HEK293 (cell line): ENCODE measurements around the gene C8G.
A peak's percentile ranks its signal among the peaks of the same experiment; 100 is the strongest.

Source experiments
- CTCF ChIA-PET: fragments of 350-600 bp; formaldehyde crosslinking; extraction: SDS; loops from one replicate; lab custom pipeline; 2021; ENCODE audit warnings: antibody characterized with exemption; lab: Yijun Ruan, JAX
- POLR2A ChIA-PET: fragments of 300-600 bp; formaldehyde crosslinking; extraction: SDS; loops from one replicate; lab custom pipeline; 2020; ENCODE audit warnings: antibody characterized with exemption, inconsistent platforms; lab: Yijun Ruan, JAX
- H3K27ac ChIP-seq: fragments of 200-500 bp; sonication (Bioruptor generic); 2 replicates; pipeline ENCODE4 v1.5.1; 2014; ENCODE audit warnings: low read depth, low read length, control low read depth, inconsistent platforms; ENCODE audit errors: extremely low read depth
- H3K36me3 ChIP-seq, 2 experiments: fragments of 200-500 bp in 1 of 2; sonication (Bioruptor generic) in 1 of 2; 1 replicate in 1 of 2; 2 replicates in 1 of 2; pipeline ENCODE4 v1.5.1; 2014 to 2017; ENCODE audit warnings: inconsistent platforms in 2 of 2, low read length in 2 of 2; ENCODE audit not compliant: control insufficient read depth in 2 of 2, insufficient read depth in 1 of 2
- H3K4me1 ChIP-seq: fragments of 200-500 bp; sonication (Bioruptor generic); 2 replicates; pipeline ENCODE4 v1.5.1; 2014; ENCODE audit warnings: mild to moderate bottlenecking, low read length, inconsistent platforms; ENCODE audit not compliant: control insufficient read depth, insufficient read depth
- H3K4me3 ChIP-seq: 2 replicates; pipeline ENCODE4 v1.5.1; 2011; ENCODE audit warnings: low read depth, mild to moderate bottlenecking, control low read depth, low read length, moderate library complexity
- H3K9me3 ChIP-seq: fragments of 200-500 bp; sonication (Bioruptor generic); 2 replicates; pipeline ENCODE4 v1.5.1; 2014; ENCODE audit warnings: low read depth, low read length, inconsistent platforms; ENCODE audit not compliant: control insufficient read depth, insufficient read depth
- GLI4 ChIP-seq: fragments of 450-650 bp; formaldehyde crosslinking; IDR thresholded peaks from 2 replicates; pipeline ENCODE4 v1.5.1; 2016; ENCODE audit warnings: missing biosample characterization, missing genetic modification characterization
- GLIS2 ChIP-seq: fragments of 450-650 bp; formaldehyde crosslinking; IDR thresholded peaks from 2 replicates; pipeline ENCODE4 v1.5.1; 2016; ENCODE audit warnings: missing biosample characterization, missing genetic modification characterization
- PBX3 ChIP-seq: sonication (generic); formaldehyde crosslinking; IDR thresholded peaks from 2 replicates; pipeline ENCODE4 v1.8.1; 2022; ENCODE audit warnings: mild to moderate bottlenecking, moderate library complexity, missing genetic modification reagents
- PRDM2 ChIP-seq: fragments of 450-650 bp; formaldehyde crosslinking; IDR thresholded peaks from 2 replicates; pipeline ENCODE4 v1.5.1; 2016; ENCODE audit warnings: missing biosample characterization, missing genetic modification characterization, borderline replicate concordance
- SALL2 ChIP-seq: fragments of 450-650 bp; formaldehyde crosslinking; IDR thresholded peaks from 2 replicates; pipeline ENCODE4 v1.5.0; 2017; ENCODE audit warnings: missing biosample characterization, mild to moderate bottlenecking, missing genetic modification characterization, borderline replicate concordance
- SCRT1 ChIP-seq: fragments of 450-650 bp; formaldehyde crosslinking; IDR thresholded peaks from 2 replicates; pipeline ENCODE4 v1.5.1; 2016; ENCODE audit warnings: missing biosample characterization, missing genetic modification characterization, borderline replicate concordance
- SETDB1 ChIP-seq: IDR thresholded peaks from one replicate; pipeline ENCODE4 v1.6.1; 2017; ENCODE audit warnings: mild to moderate bottlenecking, low read length, moderate library complexity, mixed read lengths; ENCODE audit not compliant: insufficient read length
- WT1 ChIP-seq: fragments of 450-650 bp; formaldehyde crosslinking; IDR thresholded peaks from 2 replicates; pipeline ENCODE4 v1.5.1; 2016; ENCODE audit warnings: missing biosample characterization, missing genetic modification characterization
- YY1 ChIP-seq: fragments of 450-650 bp; formaldehyde crosslinking; IDR thresholded peaks from 2 replicates; pipeline ENCODE4 v1.5.1; 2018; ENCODE audit warnings: missing biosample characterization, missing genetic modification characterization
- ZBTB7A ChIP-seq: fragments of 450-650 bp; formaldehyde crosslinking; IDR thresholded peaks from 2 replicates; pipeline ENCODE4 v1.5.1; 2016; ENCODE audit warnings: low read depth, missing biosample characterization, missing genetic modification characterization
- ZNF202 ChIP-seq: fragments of 450-650 bp; formaldehyde crosslinking; IDR thresholded peaks from 2 replicates; pipeline ENCODE4 v1.5.1; 2016; ENCODE audit warnings: missing biosample characterization, missing genetic modification characterization, borderline replicate concordance
- ZNF266 ChIP-seq: fragments of 450-650 bp; formaldehyde crosslinking; IDR thresholded peaks from 2 replicates; pipeline ENCODE4 v1.5.1; 2016; ENCODE audit warnings: missing biosample characterization, missing genetic modification characterization, low read depth
- ZNF473 ChIP-seq: fragments of 450-650 bp; formaldehyde crosslinking; IDR thresholded peaks from 2 replicates; pipeline ENCODE4 v1.5.1; 2017; ENCODE audit warnings: missing biosample characterization, missing genetic modification characterization
- ZNF518A ChIP-seq: fragments of 450-650 bp; formaldehyde crosslinking; conservative IDR thresholded peaks from 2 replicates; pipeline ENCODE4 v1.5.1; 2016; ENCODE audit warnings: low read depth, missing biosample characterization, missing genetic modification characterization
- ZNF639 ChIP-seq: fragments of 450-650 bp; formaldehyde crosslinking; IDR thresholded peaks from 2 replicates; pipeline ENCODE4 v1.5.1; 2016; ENCODE audit warnings: missing biosample characterization, missing genetic modification characterization
- ZNF776 ChIP-seq: fragments of 450-650 bp; formaldehyde crosslinking; IDR thresholded peaks from 2 replicates; pipeline ENCODE4 v1.5.0; 2017; ENCODE audit warnings: missing biosample characterization, missing genetic modification characterization, borderline replicate concordance

Gene C8G

GRCh38 chr9:136944519-136945332 lies at the start of gene C8G, which contains the start of gene FBXW5 (continued):
- TF ChIP-seq ZNF266 (tag by site-specific recombination): no peak
- no peak for TF ChIP-seq WT1 (tag by site-specific recombination)
- no peak for TF ChIP-seq SCRT1
- TF ChIP-seq SETDB1: no peak
- TF ChIP-seq GLI4 (tag by site-specific recombination): no peak
- no peak for TF ChIP-seq ZNF518A
- TF ChIP-seq SALL2 (tag by site-specific recombination): no peak
- TF ChIP-seq PBX3 (CRISPR knock-in tag): no peak
- TF ChIP-seq ZBTB7A (tag by site-specific recombination): no peak
- TF ChIP-seq ZNF473 (tag by site-specific recombination): no peak
- 0 out of 2 replicates have a peak, but pooled peaks have one; percentile 29 for TF ChIP-seq YY1
- TF ChIP-seq ZNF776 (tag by site-specific recombination): no peak
- TF ChIP-seq ZNF202 (tag by site-specific recombination): no peak

GRCh38 chr9:136896027-136896426 lies 49.0 kb upstream of the C8G start:
- ChIA-PET POLR2A (interaction anchor here (0.6 to 1.5 kb wide), 3 partner anchors 9 to 36 kb away, joined by 3 to 10 read pairs (median 4); partner anchors contain the start of gene TRAF2), CTCF (no interaction called here)
- H3K36me3 ChIP-seq: peaks cover 4 to 39% of the 10 kb centered on the region in 2 experiments; a peak in 2 of 3 replicates
- H3K27ac ChIP-seq: no peak overlapping the region
- no peak for TF ChIP-seq PRDM2
- TF ChIP-seq ZNF639 (tag by site-specific recombination): no peak
- peak; percentile 32; the same call in 1 of the 2 replicates for TF ChIP-seq GLIS2
- no peak overlapping the region for H3K4me3 ChIP-seq
- no peaks in the 10 kb centered on the region for H3K9me3 ChIP-seq
- no peaks in the 10 kb centered on the region for H3K4me1 ChIP-seq
